Measurements from ENCODE around the gene PLEKHA7. TPM values are rescaled to one million over a fixed set of nuclear protein-coding genes. Genes with fewer than 3 reads are reported as not detected.

The PLEKHA7 gene
- total and polyA plus RNA-seq, 2 of the 8 experiments (the other 6 are each of a cell fraction or from before 2014, with no cell fraction given): 11.4 to 25.6 TPM

- TF ChIP-seq CHD7 (IDR thresholded peaks at IDR 0.05; ENCODE audit: insufficient replicate concordance, low read length): no peak
- no peak for TF ChIP-seq SUZ12 (IDR thresholded peaks at IDR 0.05; ENCODE audit: low read length)
- TF ChIP-seq TBP (IDR thresholded peaks at IDR 0.05; ENCODE audit: low read depth, low read length): no peak
- no peak for TF ChIP-seq EZH2 (IDR thresholded peaks at IDR 0.05; ENCODE audit: low read depth, low read length, severe bottlenecking)
These were observed 221.8 kb downstream of the PLEKHA7 start (continued) for GRCh38 chr11:16792426-16792825.
